Activated CD8-positive, alpha-beta memory T cell treated with anti-CD3 and anti-CD28 coated beads, Interleukin-2, amount 50 U/mL, for 24 hours (primary cell): ENCODE data around the gene HTD2.

Source experiments
- DNase-seq: peaks from one replicate; pipeline ENCODE4 v3.0.0-alpha.2; 2020; ENCODE audit errors: extremely low read depth

Gene HTD2

DNA sequence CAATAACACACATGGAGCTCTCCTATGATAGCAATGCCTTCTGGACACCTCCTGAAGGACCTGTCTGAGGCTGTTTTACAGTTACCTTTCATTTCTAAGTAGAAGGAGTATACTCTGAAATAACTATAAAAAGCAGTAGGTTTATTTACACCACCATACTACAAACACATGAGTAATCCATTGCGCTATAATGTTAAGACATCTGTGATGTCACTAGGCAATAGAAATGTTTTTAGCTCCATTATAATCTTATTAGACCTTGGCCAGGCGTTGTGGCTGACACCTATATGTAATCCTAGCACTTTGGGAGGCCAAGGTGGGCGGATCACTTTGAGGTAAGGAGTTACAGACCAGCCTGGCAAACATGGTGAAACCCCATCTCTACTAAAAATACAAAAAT lies 51.1 kb downstream of the HTD2 start:
- no peak for DNase-seq

DNA sequence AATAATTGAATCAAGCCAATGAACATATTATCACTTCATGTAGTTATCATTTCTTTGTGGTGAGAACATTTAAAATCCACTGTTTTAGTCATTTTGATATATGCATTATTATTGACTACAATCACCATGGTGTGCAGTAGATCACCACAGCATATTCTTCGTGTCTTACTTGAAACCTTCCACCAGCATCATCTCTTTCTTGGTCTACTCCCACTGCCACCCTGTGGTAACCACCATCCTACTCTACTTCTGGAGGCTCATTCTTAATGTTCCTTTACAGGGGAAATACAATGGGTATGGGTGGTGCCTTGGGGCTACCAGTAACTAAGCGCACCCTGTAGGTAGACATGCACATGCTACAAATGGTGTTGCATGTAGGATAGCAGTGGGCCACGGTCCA lies 51.8 kb downstream of the HTD2 start:
- no peak for DNase-seq

DNA sequence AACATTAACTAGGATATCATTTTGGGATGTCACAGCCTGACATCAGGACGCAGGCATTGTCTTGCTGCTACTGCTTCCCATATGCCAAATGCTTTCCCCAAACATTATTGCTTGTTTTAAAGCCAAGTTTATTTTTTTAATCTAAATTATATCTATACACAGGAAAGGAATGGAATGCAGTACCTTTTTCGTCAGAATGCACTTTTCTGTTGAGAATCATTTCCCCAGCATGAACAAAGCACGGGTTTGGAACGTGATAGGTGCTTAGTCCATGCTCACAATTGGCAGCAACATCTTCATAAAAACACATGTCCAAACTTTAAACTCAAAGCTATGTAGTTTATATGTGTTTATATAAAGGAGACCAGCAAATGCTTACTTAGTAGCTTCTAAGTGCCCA lies 52.5 kb downstream of the HTD2 start:
- no peak for DNase-seq

DNA sequence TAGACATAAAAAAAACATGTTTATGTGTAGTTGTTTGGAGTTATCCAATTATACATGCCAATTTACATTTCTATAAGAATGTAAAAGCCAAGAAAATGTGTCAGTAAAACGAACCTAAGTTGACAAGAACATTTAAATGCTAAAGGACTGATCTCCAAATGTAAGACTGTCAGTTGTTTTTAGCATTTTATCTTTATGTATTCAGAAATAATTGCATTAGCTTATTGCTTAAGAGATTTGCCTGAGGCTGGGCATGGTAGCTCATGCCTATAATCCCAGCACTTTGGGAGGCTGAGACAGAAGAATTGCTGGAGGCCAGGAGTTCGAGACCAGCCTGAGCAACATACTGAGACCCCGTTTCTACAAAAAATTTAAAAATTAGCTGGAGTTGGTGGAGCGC lies 53.3 kb downstream of the HTD2 start:
- DNase-seq, result no peak

DNA sequence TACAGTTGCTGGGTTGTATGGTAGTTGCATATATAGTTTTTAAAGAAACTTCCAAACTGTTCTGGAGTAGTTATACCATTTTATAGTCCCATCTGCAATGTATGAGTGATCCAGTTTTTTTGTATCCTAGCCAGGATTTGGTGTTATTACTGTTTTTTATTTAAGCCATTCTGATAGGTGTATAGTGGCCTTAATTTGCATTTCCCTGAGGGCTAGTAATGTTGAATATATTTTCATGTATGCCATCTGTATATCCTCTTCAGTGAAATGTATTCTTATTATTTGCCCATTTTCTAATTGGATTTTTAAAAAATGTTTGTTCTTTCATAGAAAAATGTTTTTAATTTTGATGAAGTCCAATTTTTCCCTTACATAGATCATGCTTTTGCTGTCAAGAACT lies 55.5 kb downstream of the HTD2 start:
- no peak for DNase-seq

DNA sequence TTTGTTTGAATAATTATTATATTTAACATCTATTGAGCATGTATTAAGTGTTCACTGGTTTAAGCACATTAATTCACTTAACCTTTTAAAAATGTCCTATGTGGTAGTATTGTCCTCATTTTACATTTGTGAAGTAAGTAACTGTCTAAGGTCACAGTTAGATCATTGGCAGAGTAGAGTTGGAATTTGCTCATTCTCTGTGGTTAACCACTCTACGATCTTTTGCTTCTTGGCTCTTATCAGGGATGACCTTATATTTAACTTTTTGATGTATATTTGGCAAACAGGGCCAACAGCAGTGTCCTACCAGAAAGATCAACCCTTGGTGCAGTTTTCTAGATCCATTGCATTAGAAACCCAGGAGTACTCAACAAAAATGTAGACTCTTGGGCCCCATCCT lies 60.4 kb downstream of the HTD2 start:
- no peak for DNase-seq

DNA sequence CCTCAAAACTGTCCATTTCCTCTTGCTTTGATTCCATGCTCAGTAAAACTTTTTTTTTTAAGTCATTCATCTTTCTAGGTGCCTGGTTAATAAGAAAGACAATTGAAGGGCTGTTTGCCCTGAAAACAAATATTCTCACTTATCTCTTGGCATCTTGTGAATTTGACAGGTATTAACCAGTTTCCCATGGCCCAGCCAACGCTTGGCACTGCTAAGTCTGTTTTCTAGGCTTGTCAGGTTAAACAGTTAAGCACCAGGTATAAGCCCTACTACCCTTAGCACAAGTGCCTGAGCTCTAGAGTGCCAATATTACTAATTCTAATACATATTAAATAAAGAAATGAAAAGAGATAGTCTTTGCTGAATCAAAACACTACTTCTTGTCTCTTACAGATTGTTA lies 62.7 kb downstream of the HTD2 start:
- DNase-seq, result no peak
